Urinary bladder (tissue), 4 donors: Measurements from ENCODE around the gene IFT122. TPM values are rescaled to one million over a fixed set of nuclear protein-coding genes. Genes with fewer than 3 reads are reported as not detected.
"Not testable (repeated sequence)": the region's sequence is repeated elsewhere in the genome, so short reads cannot be mapped to it uniquely, and the experiment has no call there.

ENCODE experiments used
- DNase-seq: peaks from one replicate; pipeline ENCODE4 v3.0.0-alpha.2; 2015; ENCODE audit errors: extremely low spot score
- H3K27ac ChIP-seq: one replicate; pipeline ENCODE4 v1.5.1; 2013; ENCODE audit warnings: low read depth, mild to moderate bottlenecking, moderate library complexity
- H3K36me3 ChIP-seq: one replicate; pipeline ENCODE4 v1.6.1; 2013; ENCODE audit warnings: mild to moderate bottlenecking, moderate library complexity; ENCODE audit not compliant: insufficient read depth
- H3K4me1 ChIP-seq: one replicate; pipeline ENCODE4 v1.6.1; 2013; ENCODE audit warnings: mild to moderate bottlenecking, moderate library complexity; ENCODE audit not compliant: insufficient read depth
- H3K4me3 ChIP-seq: one replicate; pipeline ENCODE4 v1.5.1; 2013; ENCODE audit warnings: low read depth, low read length
- WGBS: extraction: QIAGEN DNeasy Blood & Tissue Kit; methylation state at CpG from one replicate; pipeline ENCODE4 v1.1.7; 2013; 5-methylcytosine and 5-hydroxymethylcytosine counted together
- polyA plus RNA-seq: library from polyadenylated mRNA; stranded (reverse); fragments of 200-250 nt; gene quantifications from one replicate; pipeline ENCODE4 v1.2.3, GENCODE V29; 2013
- total RNA-seq: library from RNA; depleted of rRNA; stranded (reverse); fragments of >200 nt; gene quantifications from one replicate; pipeline ENCODE4 v1.2.3, GENCODE V29; 2014
- donor health status: healthy with polysubstance abuse.
- donor health status: healthy.

IFT122 gene
- total and polyA plus RNA-seq, 2 donors = 14.1 to 45.9 TPM

DNA sequence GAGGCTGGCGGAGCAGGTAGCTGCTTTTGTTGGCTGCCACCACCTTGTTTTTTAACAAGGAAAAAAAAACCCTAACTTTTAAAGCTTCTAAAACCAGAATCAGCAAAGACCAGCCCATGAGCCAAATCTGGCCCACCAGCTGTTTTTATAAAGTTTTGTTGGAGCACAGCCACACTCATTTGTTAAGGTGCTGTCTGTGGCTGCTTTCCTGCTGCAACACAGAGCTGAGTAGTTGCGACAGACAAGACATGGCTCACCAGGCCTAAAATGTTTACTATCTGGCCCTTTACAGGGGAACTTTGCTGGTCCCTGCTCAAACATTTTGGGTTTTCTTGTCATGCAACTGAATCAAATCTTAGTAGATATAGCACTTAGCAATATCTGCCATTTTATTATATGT is 30.5 kb upstream of the IFT122 start:
- Histone ChIP-seq H3K36me3 (no peaks in the 10 kb centered on the region), H3K4me3 (no peak overlapping the region), H3K27ac (no peak overlapping the region), H3K4me1 (no peaks in the 10 kb centered on the region)
- WGBS = 75% methylated on average over 2 of the region's 2 CpGs
- DNase-seq = no peak

DNA sequence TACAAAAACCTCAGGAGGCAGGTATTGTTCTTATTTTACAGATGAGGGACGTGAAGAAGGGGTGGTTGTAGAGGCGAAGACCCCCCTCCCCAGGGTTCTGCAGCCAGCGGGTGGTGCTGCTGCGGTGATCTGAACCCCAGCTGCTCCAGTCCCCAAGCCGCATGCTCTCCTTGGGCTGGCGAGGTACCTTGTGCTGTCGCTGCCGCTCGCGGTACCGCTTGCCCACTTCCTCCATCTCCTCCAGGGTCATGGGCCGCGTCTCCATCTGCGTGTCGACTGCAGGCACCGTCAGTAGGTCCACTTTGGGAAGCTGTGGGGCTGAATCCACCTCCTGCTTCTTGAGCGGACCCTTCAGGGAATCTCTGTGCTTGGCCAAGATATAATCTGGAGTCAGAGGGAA is 29.1 kb upstream of the IFT122 start:
- Histone ChIP-seq H3K4me3 (no peak overlapping the region), H3K4me1 (no peaks in the 10 kb centered on the region), H3K36me3 (no peaks in the 10 kb centered on the region), H3K27ac (no peak overlapping the region)
- 90% methylated on average over 17 of the region's 17 CpGs for WGBS
- no peak for DNase-seq

DNA sequence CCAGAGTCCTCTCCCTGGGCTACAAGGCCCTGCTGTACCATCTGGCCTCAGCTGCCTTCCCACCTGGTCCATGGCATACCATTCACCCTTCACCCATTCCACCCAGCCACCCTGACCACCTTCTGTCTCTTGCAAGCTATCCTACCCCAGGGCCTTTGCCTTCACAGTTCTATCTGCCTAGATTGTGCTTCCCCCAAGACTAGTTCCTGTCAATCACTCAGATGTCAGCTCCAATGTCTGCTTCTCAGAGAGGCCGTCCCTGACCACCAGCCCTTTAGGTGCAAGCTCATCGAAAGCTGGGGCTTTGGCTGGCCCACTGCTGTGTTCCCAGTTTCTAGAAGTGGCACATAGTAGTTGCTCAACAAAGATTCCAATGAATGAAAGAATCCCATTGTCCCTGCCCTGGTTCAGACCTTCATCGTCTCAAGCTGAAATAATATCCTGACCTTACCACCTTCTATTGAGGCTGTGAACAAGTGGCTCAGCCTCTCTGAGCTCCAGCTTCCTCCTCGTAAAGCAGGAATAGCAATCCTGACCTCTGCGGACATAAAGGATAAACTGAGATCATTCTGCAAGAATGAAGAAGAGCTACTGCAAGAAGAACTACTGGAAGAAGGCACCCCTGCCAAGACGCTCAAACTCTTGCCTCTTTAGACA is 27.4 kb upstream of the IFT122 start:
- Histone ChIP-seq H3K27ac (no peak overlapping the region), H3K4me3 (no peak overlapping the region), H3K4me1 (no peaks in the 10 kb centered on the region), H3K36me3 (no peaks in the 10 kb centered on the region)
- DNase-seq = no peak
- 46% methylated on average over 6 of the region's 6 CpGs for WGBS

DNA sequence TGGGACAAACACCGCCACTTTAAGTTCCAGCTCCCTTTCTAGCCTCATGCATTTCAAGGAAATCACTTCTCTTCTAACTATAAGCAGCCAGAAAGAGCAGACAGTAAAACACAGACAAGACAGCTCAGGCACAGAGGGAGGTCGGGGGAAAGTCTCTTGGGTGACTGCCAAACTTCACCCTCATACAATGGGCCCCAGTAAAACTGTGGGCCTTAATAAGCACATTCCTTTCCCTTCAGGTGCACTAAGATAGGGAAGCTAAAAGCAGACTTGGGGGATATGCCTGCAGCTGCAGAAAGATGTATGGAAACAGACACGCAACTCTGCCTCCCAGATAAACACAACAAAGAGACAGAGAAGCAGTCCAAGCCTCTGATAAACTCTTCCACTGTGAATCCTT is 26.8 kb upstream of the IFT122 start:
- 31% methylated on average over 3 of the region's 3 CpGs for WGBS
- H3K27ac ChIP-seq, H3K4me3 ChIP-seq, H3K4me1 ChIP-seq, H3K36me3 ChIP-seq, DNase-seq: not testable (repeated sequence)

DNA sequence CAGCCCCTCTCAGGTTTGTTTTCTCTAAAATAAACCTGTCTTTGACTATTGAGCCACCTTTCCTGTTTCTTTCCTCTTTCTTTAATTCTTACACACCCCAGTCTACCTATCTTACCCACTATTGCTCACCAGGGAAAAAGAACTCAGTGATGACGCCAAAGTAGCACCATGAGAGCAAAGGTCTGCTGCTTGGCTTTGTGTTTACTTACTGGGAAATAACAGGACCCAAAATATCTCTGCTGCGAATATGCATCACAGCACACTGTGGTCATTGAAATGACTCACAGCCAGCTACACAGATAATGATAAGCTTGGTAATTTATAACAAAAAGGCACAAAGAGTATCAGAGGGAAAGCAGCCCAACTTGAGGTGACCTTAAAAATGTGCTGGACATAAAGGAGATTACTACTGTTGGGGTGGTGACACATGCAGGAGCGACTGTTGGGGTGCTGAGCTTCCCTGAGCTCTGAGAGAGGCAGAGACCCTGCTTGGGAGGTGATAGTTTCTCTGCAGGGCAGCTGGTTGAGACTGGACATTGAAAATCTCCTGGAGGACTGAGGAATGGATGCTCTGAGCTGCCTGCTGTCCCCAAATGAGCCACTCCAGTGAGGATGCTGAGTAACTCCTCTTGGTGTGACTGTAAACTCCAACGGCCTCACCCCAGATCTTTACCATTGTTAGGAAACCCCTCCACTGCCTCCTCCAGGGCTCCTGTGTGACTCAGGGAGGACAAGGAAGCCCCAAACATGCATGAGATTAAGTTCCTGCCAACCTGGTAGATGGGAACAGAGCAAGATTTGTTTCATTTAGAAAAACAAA is 26.1 kb upstream of the IFT122 start:
- no peak overlapping the region for H3K4me3 ChIP-seq
- H3K36me3 ChIP-seq = no peaks in the 10 kb centered on the region
- DNase-seq = no peak
- H3K27ac ChIP-seq = no peak overlapping the region
- 62% methylated on average over 4 of the region's 4 CpGs for WGBS
- H3K4me1 ChIP-seq = no peaks in the 10 kb centered on the region

DNA sequence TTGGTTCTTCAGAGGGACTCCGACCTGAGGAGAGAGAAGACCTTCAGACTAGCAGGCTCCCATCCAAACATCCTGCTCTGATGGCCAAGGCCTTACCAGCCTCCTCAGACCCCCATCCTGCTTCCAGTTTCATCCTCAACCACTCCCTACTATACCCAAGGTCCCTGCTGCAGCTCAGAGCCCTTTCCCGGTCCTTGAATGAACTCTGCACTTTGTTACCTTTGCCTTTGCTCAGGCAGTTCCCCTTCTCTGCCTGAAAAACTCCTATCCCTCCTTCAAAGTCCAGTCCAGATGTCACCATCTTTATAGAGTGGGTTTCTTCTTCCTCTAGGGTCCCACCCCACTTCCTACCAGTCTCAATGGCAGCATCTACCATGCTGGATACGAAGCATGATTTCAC is 24.6 kb upstream of the IFT122 start:
- WGBS = 94% methylated on average over 3 of the region's 3 CpGs
- no peak for DNase-seq

DNA sequence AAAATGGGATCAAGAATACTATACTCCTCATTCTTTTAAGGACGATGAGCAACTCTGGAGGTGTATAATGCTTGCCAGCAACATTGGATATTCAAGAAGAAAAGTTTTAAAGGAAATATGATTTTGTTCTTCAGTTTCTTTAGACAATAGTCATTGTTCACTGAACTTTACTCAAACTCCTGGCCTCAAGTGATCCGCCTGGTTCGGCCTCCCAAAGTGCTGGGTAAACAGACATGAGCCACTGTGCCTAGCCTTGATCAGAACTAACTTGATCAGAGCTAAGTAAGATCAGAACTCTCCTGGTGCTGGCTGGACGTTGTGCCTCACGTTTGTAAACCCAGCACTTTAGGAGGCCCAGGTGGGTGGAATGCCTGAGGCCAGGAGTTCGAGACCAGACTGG is 24.2 kb upstream of the IFT122 start:
- 87% methylated on average over 6 of the region's 6 CpGs for WGBS

More for the DNA sequence above, 24.6 kb upstream of the IFT122 start:
- Histone ChIP-seq H3K4me1 (no peaks in the 10 kb centered on the region), H3K36me3 (no peaks in the 10 kb centered on the region), H3K4me3 (no peak overlapping the region), H3K27ac (no peak overlapping the region)

DNA sequence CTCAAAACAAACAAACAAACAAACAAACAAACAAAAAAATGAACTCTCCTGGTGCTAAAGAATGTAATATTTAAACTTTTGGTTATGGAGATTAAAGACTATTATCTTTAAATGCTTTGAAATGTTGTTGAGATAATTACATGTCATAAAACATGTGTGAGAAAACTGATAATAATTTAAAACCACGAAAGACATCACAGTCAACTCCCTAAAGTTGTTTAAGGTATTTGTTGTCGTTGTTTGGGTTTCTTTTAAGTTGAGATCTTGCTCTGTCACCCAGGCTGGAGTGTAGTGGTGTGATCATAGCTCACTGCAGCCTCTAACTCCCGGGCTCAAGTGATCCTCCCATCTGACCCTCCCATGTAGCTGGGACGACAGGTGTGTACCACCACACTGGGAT is 23.6 kb upstream of the IFT122 start:
- no peaks in the 10 kb centered on the region for H3K36me3 ChIP-seq
- H3K27ac ChIP-seq = no peak overlapping the region
- WGBS = 91% methylated on average over 4 of the region's 4 CpGs
- DNase-seq = no peak
- H3K4me1 ChIP-seq = no peaks in the 10 kb centered on the region
- no peak overlapping the region for H3K4me3 ChIP-seq

More for the DNA sequence above, 24.2 kb upstream of the IFT122 start:
- no peak overlapping the region for H3K27ac ChIP-seq
- H3K36me3 ChIP-seq = no peaks in the 10 kb centered on the region
- DNase-seq = no peak
- H3K4me3 ChIP-seq = no peak overlapping the region
- H3K4me1 ChIP-seq = no peaks in the 10 kb centered on the region

DNA sequence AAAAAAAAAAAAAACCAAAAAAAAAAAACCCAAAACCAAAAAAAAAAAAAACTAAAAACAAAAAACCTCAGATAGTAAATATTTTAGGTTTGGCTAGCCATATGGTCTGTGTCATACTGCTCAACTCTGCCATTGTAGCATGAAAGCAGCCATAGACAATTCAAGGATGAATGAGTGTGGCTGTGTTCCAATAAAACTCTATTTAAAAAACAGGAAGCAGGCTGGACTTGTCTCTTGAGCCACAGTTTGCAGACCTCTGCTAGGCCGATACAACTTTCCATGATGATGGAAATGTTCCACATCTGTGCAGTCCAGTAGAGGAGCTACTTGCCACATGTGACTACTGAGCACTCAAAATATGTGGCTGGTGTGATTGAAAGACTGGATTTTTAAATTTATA is 22.7 kb upstream of the IFT122 start:
- Histone ChIP-seq H3K36me3 (no peaks in the 10 kb centered on the region), H3K4me3 (no peak overlapping the region), H3K4me1 (no peaks in the 10 kb centered on the region), H3K27ac (no peak overlapping the region)
- 33% methylated on average over 1 of the region's 1 CpG for whole genome bisulfite sequencing
- DNase-seq = no peak

DNA sequence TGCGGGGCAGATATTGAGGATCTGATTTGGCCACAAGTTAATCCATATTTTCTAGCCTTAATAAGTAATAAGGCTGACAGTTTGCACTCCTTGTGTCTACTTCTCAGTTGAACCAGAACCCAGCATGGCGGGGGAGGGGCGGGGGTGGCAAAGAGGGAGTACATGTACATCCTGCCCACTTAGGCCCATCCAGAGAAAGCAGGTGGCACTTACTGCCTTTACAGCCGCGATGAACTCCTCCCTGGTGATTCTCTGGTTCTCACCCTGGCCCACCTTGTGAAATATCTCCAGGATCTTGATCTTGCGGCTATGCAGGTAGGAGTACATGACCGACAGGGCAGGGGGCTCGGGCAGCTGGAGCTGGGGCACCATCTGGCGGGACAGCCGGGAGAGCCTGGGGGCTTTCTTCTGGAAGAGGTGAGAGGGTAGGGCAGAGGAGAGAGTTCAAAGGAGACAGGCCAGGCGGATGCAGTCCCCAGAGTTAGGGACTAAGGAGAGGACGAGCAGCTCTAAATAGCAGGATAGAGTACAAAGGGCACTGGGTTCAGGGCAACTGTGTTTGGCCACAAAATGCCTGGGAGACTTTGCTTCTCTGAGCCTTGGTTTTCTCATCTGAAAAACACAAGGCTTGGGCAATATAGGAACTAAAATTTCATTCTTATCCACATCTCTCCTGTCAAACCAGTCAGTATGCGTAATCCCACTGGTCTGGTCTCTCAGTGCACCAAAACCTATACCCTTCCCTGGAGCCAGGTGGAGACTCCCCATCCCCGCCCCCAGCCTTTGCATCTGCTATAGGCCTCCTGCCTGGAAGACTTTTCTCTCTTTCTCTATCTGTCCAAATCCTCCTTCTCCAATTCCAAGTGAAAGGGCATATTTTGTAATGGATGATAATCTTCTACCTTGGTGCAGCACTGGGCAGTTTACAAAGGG is 21.7 kb upstream of the IFT122 start:
- Histone ChIP-seq H3K4me3 (no peak overlapping the region), H3K4me1 (no peaks in the 10 kb centered on the region), H3K36me3 (no peaks in the 10 kb centered on the region), H3K27ac (no peak overlapping the region)
- WGBS = 91% methylated on average over 14 of the region's 14 CpGs
- DNase-seq = no peak

DNA sequence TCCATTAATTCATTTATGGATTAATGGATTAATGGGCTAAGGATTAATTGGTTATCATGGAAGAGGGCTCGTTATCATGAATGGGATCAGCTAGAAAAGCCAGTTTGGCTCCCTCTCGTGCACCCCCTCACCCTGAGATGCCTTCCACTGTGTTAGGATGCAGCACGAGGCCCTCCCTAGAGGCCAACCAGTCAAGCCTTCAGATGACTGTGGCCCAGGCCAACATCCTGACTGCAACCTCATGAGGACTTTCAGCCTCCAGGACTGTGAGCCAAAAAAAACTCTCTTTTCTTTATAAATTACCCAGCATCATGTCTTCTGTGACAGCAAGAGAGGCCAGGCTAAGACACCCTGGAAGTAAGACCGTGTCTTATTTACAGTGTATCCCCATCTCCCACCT is 20.5 kb upstream of the IFT122 start:
- WGBS = 78% methylated on average over 4 of the region's 4 CpGs
- H3K27ac ChIP-seq = no peak overlapping the region
- no peaks in the 10 kb centered on the region for H3K36me3 ChIP-seq
- no peak for DNase-seq
- H3K4me1 ChIP-seq = no peaks in the 10 kb centered on the region
- H3K4me3 ChIP-seq = no peak overlapping the region

DNA sequence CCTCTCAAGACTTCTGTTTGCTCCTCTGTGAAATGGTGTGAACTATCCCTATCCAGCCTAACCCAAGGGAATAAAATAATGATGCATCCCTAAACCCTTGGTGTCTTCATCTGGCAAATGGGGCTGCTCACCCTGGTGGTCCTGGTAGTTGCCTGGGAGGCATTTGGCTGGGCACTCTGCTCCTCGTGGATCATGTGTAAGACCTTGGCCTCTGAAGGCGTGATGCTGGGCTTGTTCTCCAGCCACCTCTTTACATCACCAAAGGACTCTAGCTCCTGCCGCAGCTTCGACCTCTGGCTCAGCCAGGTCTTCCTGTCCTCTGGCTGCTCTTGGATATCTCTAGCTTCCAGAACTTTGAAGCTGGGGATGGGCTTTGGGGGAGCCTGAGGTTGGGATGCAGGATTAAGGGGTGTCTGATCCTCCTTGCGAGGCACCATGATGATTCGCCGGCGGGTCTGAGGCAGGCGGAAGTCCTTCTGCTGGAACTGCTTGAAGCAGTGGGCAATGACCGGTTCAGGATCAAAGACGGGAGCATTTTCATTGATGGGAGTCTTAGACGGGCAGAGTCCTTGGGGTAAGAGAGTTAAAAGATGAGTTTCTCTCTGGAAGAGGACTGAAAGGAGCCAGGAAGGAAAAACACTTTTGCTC is 18.7 kb upstream of the IFT122 start:
- 94% methylated on average over 12 of the region's 12 CpGs for WGBS
- no peak overlapping the region for H3K4me3 ChIP-seq

DNA sequence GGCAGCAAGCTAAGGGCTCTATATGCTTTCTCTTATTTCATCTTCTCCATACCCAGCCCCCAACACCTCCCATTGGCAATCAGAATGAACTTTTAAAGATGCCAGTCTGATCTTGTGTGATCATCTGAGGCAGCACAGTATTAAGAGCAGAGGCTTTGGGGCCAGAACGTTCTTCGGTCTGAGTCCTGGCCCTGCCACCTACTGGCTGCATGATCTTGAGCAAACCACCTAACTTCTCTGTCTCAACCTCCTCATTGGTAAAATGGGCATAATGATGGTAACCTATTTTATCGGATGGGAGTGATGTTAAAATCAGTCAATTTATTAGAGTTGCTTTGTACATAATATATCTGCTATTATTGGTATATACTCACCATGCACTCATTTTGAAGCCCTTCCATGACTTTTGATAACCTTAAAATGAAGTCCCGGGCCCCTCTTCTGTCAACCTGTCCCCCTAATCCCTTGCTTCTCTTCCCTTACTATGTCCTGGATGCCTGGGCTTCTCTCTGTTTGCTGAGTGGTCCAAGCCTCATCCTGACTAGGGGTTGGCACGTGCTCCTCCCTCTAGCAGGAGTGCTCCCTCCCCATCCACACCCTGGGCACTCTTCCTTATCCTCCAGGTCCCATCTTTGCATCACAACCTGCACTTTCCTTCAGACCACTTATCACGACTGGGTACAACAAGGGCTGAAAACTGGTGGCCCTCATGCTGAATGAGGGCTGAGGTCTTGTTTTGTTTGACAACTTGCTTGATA is 17.9 kb upstream of the IFT122 start:
- DNase-seq = no peak
- 70% methylated on average over 6 of the region's 6 CpGs for WGBS

More for the DNA sequence above, 18.7 kb upstream of the IFT122 start:
- Histone ChIP-seq H3K27ac (no peak overlapping the region), H3K4me1 (no peaks in the 10 kb centered on the region), H3K36me3 (no peaks in the 10 kb centered on the region)
- no peak for DNase-seq

More for the DNA sequence above, 17.9 kb upstream of the IFT122 start:
- Histone ChIP-seq H3K4me3 (no peak overlapping the region), H3K4me1 (no peaks in the 10 kb centered on the region), H3K27ac (no peak overlapping the region), H3K36me3 (no peaks in the 10 kb centered on the region)
